Measurements from ENCODE around the gene IFNGR2.

Gene IFNGR2

DNA sequence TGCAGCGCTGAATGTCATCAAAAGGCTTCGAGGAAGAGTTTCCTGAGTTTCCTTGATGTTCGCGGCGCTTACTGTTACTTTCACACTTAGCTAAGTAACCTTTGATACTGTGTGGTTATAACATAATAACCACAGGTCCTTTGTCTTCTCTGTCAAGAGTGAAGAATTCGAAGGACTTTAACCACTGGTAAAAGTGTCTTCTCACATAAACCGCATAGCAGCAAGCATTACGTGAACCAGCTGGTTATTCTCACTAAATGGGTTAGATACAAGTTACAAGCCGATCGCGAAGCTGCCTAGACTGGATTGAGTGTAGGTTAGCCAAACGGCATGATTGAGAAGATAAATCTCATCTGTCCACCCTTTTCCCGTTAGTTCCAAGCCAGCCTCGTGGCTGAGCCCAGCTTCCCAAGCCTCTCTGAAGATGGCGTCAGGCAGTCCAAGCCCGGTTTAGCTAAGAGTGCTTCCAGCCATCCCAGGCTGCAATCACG is 18.3 kb upstream of the IFNGR2 start:
- POLR2A ChIA-PET: interaction anchor here (1.0 to 1.3 kb wide), 2 partner anchors 11 to 60 kb away, joined by 3 to 5 read pairs; partner anchors contain the start of gene IFNAR1
- TF ChIP-seq, protein P1, sequence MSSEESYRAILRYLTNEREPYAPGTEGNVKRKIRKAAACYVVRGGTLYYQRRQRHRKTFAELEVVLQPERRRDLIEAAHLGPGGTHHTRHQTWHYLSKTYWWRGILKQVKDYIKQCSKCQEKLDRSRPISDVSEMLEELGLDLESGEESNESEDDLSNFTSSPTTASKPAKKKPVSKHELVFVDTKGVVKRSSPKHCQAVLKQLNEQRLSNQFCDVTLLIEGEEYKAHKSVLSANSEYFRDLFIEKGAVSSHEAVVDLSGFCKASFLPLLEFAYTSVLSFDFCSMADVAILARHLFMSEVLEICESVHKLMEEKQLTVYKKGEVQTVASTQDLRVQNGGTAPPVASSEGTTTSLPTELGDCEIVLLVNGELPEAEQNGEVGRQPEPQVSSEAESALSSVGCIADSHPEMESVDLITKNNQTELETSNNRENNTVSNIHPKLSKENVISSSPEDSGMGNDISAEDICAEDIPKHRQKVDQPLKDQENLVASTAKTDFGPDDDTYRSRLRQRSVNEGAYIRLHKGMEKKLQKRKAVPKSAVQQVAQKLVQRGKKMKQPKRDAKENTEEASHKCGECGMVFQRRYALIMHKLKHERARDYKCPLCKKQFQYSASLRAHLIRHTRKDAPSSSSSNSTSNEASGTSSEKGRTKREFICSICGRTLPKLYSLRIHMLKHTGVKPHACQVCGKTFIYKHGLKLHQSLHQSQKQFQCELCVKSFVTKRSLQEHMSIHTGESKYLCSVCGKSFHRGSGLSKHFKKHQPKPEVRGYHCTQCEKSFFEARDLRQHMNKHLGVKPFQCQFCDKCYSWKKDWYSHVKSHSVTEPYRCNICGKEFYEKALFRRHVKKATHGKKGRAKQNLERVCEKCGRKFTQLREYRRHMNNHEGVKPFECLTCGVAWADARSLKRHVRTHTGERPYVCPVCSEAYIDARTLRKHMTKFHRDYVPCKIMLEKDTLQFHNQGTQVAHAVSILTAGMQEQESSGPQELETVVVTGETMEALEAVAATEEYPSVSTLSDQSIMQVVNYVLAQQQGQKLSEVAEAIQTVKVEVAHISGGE (tag by site-specific recombination; conservative IDR thresholded peaks at IDR 0.05; ENCODE audit: low read depth): no peak
- TF ChIP-seq, protein P2, sequence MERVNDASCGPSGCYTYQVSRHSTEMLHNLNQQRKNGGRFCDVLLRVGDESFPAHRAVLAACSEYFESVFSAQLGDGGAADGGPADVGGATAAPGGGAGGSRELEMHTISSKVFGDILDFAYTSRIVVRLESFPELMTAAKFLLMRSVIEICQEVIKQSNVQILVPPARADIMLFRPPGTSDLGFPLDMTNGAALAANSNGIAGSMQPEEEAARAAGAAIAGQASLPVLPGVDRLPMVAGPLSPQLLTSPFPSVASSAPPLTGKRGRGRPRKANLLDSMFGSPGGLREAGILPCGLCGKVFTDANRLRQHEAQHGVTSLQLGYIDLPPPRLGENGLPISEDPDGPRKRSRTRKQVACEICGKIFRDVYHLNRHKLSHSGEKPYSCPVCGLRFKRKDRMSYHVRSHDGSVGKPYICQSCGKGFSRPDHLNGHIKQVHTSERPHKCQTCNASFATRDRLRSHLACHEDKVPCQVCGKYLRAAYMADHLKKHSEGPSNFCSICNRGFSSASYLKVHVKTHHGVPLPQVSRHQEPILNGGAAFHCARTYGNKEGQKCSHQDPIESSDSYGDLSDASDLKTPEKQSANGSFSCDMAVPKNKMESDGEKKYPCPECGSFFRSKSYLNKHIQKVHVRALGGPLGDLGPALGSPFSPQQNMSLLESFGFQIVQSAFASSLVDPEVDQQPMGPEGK (tag by site-specific recombination; IDR thresholded peaks at IDR 0.05): no peak
- no peak for TF ChIP-seq SCRT1 (tag by site-specific recombination; IDR thresholded peaks at IDR 0.05; ENCODE audit: borderline replicate concordance)
- TF ChIP-seq, protein P3, sequence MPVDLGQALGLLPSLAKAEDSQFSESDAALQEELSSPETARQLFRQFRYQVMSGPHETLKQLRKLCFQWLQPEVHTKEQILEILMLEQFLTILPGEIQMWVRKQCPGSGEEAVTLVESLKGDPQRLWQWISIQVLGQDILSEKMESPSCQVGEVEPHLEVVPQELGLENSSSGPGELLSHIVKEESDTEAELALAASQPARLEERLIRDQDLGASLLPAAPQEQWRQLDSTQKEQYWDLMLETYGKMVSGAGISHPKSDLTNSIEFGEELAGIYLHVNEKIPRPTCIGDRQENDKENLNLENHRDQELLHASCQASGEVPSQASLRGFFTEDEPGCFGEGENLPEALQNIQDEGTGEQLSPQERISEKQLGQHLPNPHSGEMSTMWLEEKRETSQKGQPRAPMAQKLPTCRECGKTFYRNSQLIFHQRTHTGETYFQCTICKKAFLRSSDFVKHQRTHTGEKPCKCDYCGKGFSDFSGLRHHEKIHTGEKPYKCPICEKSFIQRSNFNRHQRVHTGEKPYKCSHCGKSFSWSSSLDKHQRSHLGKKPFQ (tag by site-specific recombination; IDR thresholded peaks at IDR 0.05): no peak
- TF ChIP-seq, protein P4, sequence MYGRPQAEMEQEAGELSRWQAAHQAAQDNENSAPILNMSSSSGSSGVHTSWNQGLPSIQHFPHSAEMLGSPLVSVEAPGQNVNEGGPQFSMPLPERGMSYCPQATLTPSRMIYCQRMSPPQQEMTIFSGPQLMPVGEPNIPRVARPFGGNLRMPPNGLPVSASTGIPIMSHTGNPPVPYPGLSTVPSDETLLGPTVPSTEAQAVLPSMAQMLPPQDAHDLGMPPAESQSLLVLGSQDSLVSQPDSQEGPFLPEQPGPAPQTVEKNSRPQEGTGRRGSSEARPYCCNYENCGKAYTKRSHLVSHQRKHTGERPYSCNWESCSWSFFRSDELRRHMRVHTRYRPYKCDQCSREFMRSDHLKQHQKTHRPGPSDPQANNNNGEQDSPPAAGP (tag by site-specific recombination; IDR thresholded peaks at IDR 0.05): no peak
- no peak for TF ChIP-seq MZF1 (tag by site-specific recombination; IDR thresholded peaks at IDR 0.05; ENCODE audit: borderline replicate concordance)
- TF ChIP-seq KLF7 (tag by site-specific recombination; IDR thresholded peaks at IDR 0.05; ENCODE audit: borderline replicate concordance): no peak
- TF ChIP-seq ZNF610 (tag by site-specific recombination; IDR thresholded peaks at IDR 0.05; ENCODE audit: borderline replicate concordance): no peak
- no peak for TF ChIP-seq WT1 (tag by site-specific recombination; IDR thresholded peaks at IDR 0.05)
- TF ChIP-seq SP7 (tag by site-specific recombination; IDR thresholded peaks at IDR 0.05): no peak
- no peak for TF ChIP-seq ZNF624 (tag by site-specific recombination; IDR thresholded peaks at IDR 0.05)
- TF ChIP-seq ZNF146 (tag by site-specific recombination; IDR thresholded peaks at IDR 0.05): no peak
- no peak for TF ChIP-seq ZNF221 (tag by site-specific recombination; IDR thresholded peaks at IDR 0.05; ENCODE audit: borderline replicate concordance)
- TF ChIP-seq ZNF169 (tag by site-specific recombination; IDR thresholded peaks at IDR 0.05): no peak
- no peak for TF ChIP-seq ZNF677 (tag by site-specific recombination; IDR thresholded peaks at IDR 0.05)
- TF ChIP-seq KLF16 (tag by site-specific recombination; IDR thresholded peaks at IDR 0.05): no peak
- Histone ChIP-seq H3K9me3 (ENCODE audit: control insufficient read depth, insufficient read depth, low read depth, low read length) (no peaks in the 10 kb centered on the region), H3K4me3 (ENCODE audit: low read depth, low read length) (no peak overlapping the region), H3K36me3 (ENCODE audit: control insufficient read depth in 2 of 2, insufficient read depth in 1 of 2, low read length in 2 of 2) (no peaks in the 10 kb centered on the region), H3K4me1 (ENCODE audit: control insufficient read depth, insufficient read depth, low read length) (peaks cover 9% of the 10 kb centered on the region), H3K27ac (ENCODE audit: extremely low read depth, low read depth, low read length) (no peak overlapping the region)
- CTCF ChIA-PET: interaction anchor here (0.7 to 2.9 kb wide), 5 partner anchors 9 to 283 kb away, joined by 3 to 13 read pairs (median 8); no protein-coding TSS in a partner anchor

DNA sequence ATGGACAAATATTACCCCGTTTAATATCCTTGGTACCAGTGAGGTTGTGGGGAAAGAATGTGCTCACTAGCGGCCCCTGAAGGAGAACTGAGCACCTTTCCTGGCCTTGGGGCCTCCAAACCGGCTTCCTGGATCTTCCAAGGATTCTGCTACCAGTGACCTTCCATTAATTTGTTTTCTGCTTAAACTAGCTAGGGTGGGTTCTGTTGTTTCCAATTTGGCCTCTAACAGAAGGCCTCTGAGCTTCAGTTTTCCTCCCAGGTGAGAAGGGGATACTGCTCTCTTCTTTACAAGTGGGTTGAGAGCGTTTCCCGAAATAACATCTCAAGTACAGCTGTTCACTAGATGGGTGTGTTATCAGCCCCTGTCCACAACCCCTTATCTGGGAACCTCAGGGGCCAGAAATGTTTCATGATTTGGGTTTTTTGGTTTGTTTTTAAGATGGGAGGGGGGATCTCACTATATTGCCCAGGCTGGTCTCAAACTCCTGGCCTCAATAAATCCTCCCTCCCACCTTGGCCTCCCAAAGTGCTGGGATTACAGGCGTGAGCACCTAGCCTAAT is 16.9 kb upstream of the IFNGR2 start:
- POLR2A ChIA-PET: interaction anchor here (1.3 kb wide), 1 partner anchor 61 kb away, joined by 5 read pairs; the partner anchor contains the start of gene IFNAR1
- CTCF ChIA-PET: interaction anchor here (0.6 to 2.9 kb wide), 8 partner anchors 8 to 1143 kb away, joined by 3 to 13 read pairs (median 4); no protein-coding TSS in a partner anchor
- H3K4me3 ChIP-seq (ENCODE audit: low read depth, low read length): no peak overlapping the region
- H3K4me1 ChIP-seq (ENCODE audit: control insufficient read depth, insufficient read depth, low read length): peaks cover 5% of the 10 kb centered on the region
- TF ChIP-seq ZNF121 (tag by site-specific recombination; IDR thresholded peaks at IDR 0.05) (0 out of 2 replicates have a peak, but pooled peaks have one; percentile 57), ZNF157 (tag by site-specific recombination; IDR thresholded peaks at IDR 0.05) (no peak)
- H3K9me3 ChIP-seq (ENCODE audit: control insufficient read depth, insufficient read depth, low read depth, low read length): no peaks in the 10 kb centered on the region
- no peak overlapping the region for H3K27ac ChIP-seq (ENCODE audit: extremely low read depth, low read depth, low read length)
- H3K36me3 ChIP-seq (ENCODE audit: control insufficient read depth in 2 of 2, insufficient read depth in 1 of 2, low read length in 2 of 2): no peaks in the 10 kb centered on the region
